ENCODE measurements around the gene IER5L.
"Not testable (repeated sequence)": the region's sequence is repeated elsewhere in the genome, so short reads cannot be mapped to it uniquely, and the experiment has no call there.

Gene IER5L

DNA sequence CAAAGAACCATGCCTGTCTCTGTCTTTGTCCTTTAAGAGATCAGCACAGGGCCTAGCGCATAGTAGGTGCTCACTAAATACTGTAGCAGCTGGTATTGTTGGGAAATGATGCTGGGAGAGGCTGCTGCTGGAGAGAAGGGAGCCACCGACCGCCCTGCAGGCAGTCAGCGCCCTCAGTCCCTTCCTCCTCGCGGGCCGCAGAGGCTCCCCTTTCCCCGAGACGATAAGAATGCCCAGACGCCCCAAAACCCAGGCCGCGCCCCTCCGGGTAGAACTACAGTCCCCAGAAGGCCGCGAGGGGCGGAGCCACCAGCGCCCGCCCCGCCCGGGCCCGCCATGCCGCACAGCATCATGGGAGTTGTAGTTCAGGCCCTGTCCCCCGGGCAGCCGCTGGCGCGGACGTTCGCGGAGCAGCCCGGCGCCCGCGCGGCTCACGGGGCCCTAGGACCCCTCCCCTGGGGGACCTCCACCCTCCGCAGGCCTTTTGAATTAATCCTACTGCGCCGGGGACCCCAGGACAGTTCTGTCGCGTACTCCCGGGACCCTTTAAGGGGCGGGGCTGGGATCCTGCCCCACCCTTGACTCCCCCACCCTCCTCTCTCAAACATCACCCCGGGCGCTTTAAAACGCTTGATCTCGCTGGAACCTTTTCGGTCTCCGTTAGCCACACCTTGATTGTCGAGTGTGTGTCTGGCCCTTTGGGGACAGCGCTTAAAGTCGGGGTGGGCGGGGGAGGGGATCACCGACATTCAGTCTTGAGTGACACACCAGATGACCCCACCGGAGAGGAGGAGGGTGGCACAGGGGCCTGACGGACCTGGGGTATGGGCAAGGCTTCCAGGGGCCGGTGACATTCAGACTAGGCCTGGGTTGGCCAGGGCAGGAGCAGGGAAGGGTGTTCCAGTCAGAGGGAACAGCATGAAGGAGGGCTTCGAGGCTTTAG is 24.8 kb upstream of the IER5L start:
- DNase-seq: peak; percentile 90

DNA sequence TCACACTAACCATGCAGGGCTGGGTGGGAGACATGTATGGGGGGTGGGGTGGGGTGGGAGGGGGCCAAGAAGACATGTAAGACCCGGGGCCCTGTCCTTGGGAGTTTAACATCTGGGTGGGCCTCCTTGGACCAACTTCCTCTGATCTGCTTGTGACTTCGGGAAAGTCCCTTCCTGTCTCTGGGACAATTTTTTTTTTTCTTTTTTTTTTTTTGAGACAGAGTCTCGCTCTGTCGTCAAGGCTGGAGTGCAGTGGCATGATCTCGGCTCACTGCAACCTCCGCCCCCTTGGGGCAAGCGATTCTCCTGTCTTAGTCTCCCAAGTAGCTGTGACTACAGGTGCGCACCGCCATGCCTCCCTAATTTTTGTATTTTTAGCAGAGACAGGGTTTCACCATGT is 23.8 kb upstream of the IER5L start:
- no peak for DNase-seq

- DNase-seq: no peak
These were observed 23.2 kb upstream of the IER5L start for GRCh38 chr9:129201289-129201688.

DNA sequence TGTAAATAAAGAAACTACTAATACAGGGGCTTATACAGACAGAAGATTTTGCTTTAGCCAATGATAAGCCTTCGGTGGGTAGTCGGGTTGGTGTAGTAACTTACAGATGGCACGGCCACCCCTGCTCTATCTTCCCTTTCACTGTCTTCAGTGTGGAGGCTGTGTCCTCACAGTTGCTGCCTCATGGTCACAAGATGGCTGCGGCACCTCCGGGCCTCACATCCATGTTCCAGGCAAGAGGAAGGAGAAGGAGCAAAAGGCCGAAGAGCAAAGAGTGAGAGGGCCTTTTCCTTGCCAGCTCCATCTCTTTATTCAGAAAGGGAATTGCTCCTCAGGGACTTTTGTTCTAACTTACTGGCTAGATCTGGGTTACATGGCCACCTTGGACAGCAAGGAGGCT is 22.2 kb upstream of the IER5L start:
- no peak for DNase-seq

DNA sequence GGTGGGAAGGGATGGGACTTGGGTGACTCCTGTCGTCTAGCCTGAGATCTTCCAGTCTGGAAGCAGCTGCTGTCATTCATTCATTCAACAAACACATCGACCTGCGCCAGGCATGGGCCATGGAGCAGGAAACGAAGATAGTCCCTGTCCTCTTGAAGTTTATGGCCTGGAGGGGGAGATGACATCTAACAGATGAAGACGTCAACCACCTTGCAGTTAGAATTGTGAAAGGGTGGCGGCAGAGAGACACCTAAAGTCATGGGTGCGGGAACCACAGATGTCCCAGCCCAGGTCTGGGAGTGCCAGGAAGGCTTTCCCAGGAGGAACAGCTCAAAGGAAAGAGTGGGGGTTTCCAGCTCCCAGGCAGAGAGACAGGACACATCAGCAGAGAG is 21.0 kb upstream of the IER5L start:
- DNase-seq: no peak

GRCh38 chr9:129198319-129199043 is 20.4 kb upstream of the IER5L start:
- DNase-seq: no peak

GRCh38 chr9:129197978-129198318 is 19.9 kb upstream of the IER5L start:
- DNase-seq: no peak

GRCh38 chr9:129197045-129197444 is 19.0 kb upstream of the IER5L start:
- DNase-seq: not testable (repeated sequence)

- no peak for DNase-seq
These were observed 17.5 kb upstream of the IER5L start for GRCh38 chr9:129195606-129196005.

DNA sequence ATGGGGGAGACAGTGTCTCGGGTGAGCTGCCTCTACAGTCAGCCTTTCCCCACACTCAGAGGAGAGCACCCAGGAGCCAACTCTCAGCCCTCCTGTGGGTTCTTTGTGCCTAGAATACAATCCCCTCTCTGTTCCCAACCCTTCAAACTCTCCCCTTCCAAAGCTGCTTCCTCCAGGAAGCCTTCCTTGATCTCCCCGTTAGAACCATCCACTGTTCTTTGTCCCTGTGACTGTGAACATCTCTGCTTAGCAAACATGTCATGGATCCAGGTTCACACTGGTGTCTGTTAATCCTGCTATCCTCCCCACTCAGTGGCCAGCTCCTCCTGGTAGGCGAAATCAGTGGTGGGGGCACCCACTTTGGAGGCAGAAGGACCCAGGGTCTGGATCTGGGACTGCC is 16.2 kb upstream of the IER5L start:
- no peak for DNase-seq

DNA sequence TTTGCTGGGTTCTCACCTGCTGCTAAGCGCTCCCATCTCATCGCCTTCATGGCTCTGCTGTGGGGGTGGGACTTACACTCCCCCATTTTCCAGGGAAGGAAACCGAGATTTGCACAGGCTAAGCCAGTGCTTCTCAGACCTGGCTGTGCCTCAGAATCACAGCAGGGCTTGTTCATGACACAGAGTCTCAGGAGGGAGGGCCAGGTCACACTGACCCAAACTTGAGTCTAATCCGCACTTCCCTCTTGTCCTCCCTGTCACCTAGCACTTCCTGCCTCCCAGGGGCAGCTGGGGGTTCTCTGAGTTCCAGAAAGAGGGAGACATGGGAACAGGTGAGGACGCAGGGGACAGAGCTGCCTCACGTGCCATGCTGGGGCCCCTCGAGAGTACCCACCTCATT is 15.6 kb upstream of the IER5L start:
- DNase-seq: no peak

DNA sequence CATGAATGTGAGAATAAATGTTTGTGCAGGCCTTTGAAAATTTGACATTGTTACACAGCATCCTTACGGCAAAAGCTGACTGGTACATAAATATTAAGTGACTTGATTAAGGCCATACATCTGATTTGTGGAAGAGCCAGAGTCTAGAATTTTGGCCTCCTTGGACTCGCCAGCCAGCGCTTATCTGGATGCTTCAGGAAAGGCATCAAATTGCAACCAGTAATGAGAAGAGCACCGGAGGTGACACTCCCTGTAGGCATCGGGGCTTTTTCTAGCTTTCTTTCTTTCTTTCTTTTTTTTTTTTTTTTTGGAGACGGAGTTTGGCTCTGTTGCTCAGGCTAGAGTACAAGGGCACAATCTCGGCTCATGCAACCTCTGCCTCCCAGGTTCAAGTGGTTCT is 13.2 kb upstream of the IER5L start:
- no peak for DNase-seq

DNA sequence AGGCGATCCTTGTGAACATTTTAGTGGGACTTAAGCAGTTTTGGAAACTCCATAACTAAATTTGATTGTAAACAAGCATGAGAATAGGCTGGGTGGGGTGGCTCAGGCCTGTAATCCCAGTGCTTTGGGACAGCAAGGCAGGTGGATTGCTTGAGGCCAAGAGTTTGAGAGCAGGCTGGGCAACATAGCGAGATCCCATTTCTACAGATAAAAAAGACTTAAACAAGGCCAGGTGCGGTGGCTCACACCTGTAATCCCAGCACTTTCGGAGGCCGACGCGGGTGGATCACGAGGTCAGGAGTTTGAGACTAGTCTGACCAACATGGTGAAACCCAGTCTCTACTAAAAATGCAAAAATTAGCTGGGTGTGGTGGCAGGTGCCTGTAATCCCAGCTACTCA is 11.9 kb upstream of the IER5L start:
- DNase-seq: not testable (repeated sequence)

- no peak for DNase-seq
These were observed 9.0 kb upstream of the IER5L start for GRCh38 chr9:129187042-129187441.

- peak; percentile 18 for DNase-seq
These were observed 7.9 kb upstream of the IER5L start for GRCh38 chr9:129185991-129186390.

GRCh38 chr9:129185402-129185801 is 7.3 kb upstream of the IER5L start:
- DNase-seq: no peak

- DNase-seq: no peak
These were observed 6.6 kb upstream of the IER5L start for GRCh38 chr9:129184596-129185122.

DNA sequence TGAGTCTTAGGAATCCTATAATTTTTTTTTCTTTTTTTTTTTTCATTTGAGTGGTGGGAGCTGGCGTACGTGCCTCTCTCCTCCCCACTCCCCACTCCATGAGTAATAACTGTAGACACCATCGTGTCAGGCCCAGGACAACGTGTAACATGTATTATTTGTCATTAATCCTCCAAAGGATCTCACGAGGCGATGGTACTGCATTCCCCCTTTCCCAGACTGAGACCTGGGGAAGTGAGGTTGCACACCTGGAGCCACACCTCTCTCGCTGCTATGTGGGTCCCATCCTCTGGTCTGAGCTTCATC is 6.1 kb upstream of the IER5L start:
- no peak for DNase-seq

- no peak for DNase-seq
These were observed 5.6 kb upstream of the IER5L start for GRCh38 chr9:129183495-129184218.

- no peak for DNase-seq
These were observed 4.8 kb upstream of the IER5L start for GRCh38 chr9:129182625-129183494.

GRCh38 chr9:129182122-129182521 is 4.1 kb upstream of the IER5L start:
- no peak for DNase-seq

- DNase-seq: no peak
These were observed 3.2 kb upstream of the IER5L start for GRCh38 chr9:129181246-129181645.
